H1 (cell line): ENCODE results near the gene RAD51B. TPM values are rescaled to one million over a fixed set of nuclear protein-coding genes. Genes with fewer than 3 reads are reported as not detected.

Source experiments
- CTCF ChIA-PET: fragments of 300-600 bp; sonication (Branson Sonifier 250); formaldehyde crosslinking; loops from one replicate; lab custom pipeline; 2021; ENCODE audit not compliant: partially characterized antibody; lab: Charles Lee
- POLR2A ChIA-PET: fragments of 300-600 bp; sonication (Branson Sonifier 250); formaldehyde crosslinking; loops from one replicate; lab custom pipeline; 2021; ENCODE audit warnings: inconsistent platforms; ENCODE audit not compliant: partially characterized antibody; lab: Charles Lee
- DNase-seq, 2 experiments: peaks; one replicate each; pipeline versions ENCODE4 v3.0.0 to v3.0.0-alpha.2; 2010 to 2022; ENCODE audit warnings: low spot score in 2 of 2, low read depth in 1 of 2, mixed read lengths in 1 of 2
- FAIRE-seq: peaks from 2 replicates; lab custom pipeline; 2011; peaks lifted over from hg19 to GRCh38; lab: Jason Lieb, UNC
- H2AFZ ChIP-seq: 2 replicates; pipeline ENCODE4 v1.8.1; 2012; ENCODE audit warnings: low read length, inconsistent platforms
- H2AK5ac ChIP-seq: 2 replicates; pipeline ENCODE4 v1.6.1; 2013; ENCODE audit warnings: low read depth, low read length
- H2BK120ac ChIP-seq: replicated peaks from 2 replicates; pipeline ENCODE3; 2013; ENCODE audit warnings: low read depth, low read length, inconsistent platforms
- H2BK12ac ChIP-seq: 2 replicates; pipeline ENCODE4 v1.6.1; 2013; ENCODE audit warnings: low read depth, low read length
- H2BK15ac ChIP-seq: 2 replicates; pipeline ENCODE4 v1.6.1; 2013; ENCODE audit warnings: low read length
- H2BK20ac ChIP-seq: 2 replicates; pipeline ENCODE4 v1.6.1; 2013; ENCODE audit warnings: low read length
- H2BK5ac ChIP-seq: 2 replicates; pipeline ENCODE4 v1.6.1; 2013; ENCODE audit warnings: low read depth, low read length
- H3K14ac ChIP-seq: 2 replicates; pipeline ENCODE4 v1.6.1; 2013; ENCODE audit warnings: inconsistent platforms; ENCODE audit not compliant: insufficient read length
- H3K18ac ChIP-seq: 2 replicates; pipeline ENCODE4 v1.6.1; 2013; ENCODE audit warnings: low read length; ENCODE audit errors: extremely low read depth
- H3K23ac ChIP-seq: 2 replicates; pipeline ENCODE4 v1.6.1; 2013; ENCODE audit warnings: inconsistent platforms; ENCODE audit not compliant: insufficient read length
- H3K23me2 ChIP-seq: 2 replicates; pipeline ENCODE4 v1.6.1; 2013; ENCODE audit warnings: low read depth, low read length
- H3K27ac ChIP-seq: 2 replicates; pipeline ENCODE4 v1.6.1; 2011; ENCODE audit warnings: low read depth, low read length, inconsistent platforms
- H3K27me3 ChIP-seq, 4 experiments: replicated peaks in 1 of 4; 1 replicate in 1 of 4; 2 replicates in 3 of 4; pipeline versions ENCODE4 v1.6.1 to v1.8.1; 2011 to 2013; ENCODE audit warnings: low read length in 3 of 4, mild to moderate bottlenecking in 3 of 4, inconsistent platforms in 2 of 4, mixed read lengths in 2 of 4, moderate library complexity in 1 of 4; ENCODE audit not compliant: control insufficient read depth in 3 of 4, insufficient read depth in 3 of 4; ENCODE audit errors: extremely low read depth in 1 of 4
- H3K36me3 ChIP-seq, 4 experiments: 2 replicates each; pipeline versions ENCODE4 v1.6.1 to v1.8.1; 2011 to 2013; ENCODE audit warnings: mild to moderate bottlenecking in 4 of 4, low read length in 3 of 4, moderate library complexity in 2 of 4, control low read depth in 1 of 4, inconsistent platforms in 1 of 4; ENCODE audit not compliant: insufficient read depth in 4 of 4, control insufficient read depth in 2 of 4
- H3K4ac ChIP-seq: replicated peaks from 2 replicates; pipeline ENCODE3; 2013; ENCODE audit warnings: low read length, low read depth, mixed read lengths, inconsistent platforms; ENCODE audit not compliant: insufficient read length
- H3K4me1 ChIP-seq, 4 experiments: replicated peaks in 1 of 4; 1 replicate in 1 of 4; 2 replicates in 3 of 4; pipeline versions ENCODE4 v1.6.1 to v1.8.1; 2011 to 2013; ENCODE audit warnings: low read length in 3 of 4, inconsistent platforms in 2 of 4, mixed read lengths in 1 of 4; ENCODE audit not compliant: insufficient read depth in 4 of 4, control insufficient read depth in 3 of 4
- H3K4me2 ChIP-seq, 2 experiments: 2 replicates each; pipeline versions ENCODE4 v1.6.1 to v1.8.1; 2011 to 2013; ENCODE audit warnings: low read depth in 2 of 2, low read length in 2 of 2, control low read depth in 1 of 2, inconsistent platforms in 1 of 2, mild to moderate bottlenecking in 1 of 2; ENCODE audit not compliant: insufficient read depth in 1 of 2
- H3K4me3 ChIP-seq, 4 experiments: fragments of 200-600, 300-600 bp in 1 of 4; sonication (generic), shearing (Covaris generic), sonication (Bioruptor Twin) in 1 of 4; 2 replicates each; pipeline versions ENCODE4 v1.5.1 to v1.8.1; 2011 to 2016; ENCODE audit warnings: low read length in 4 of 4, low read depth in 3 of 4, control low read depth in 2 of 4, inconsistent platforms in 2 of 4, mild to moderate bottlenecking in 2 of 4, mixed read lengths in 1 of 4, moderate library complexity in 1 of 4; ENCODE audit not compliant: insufficient read depth in 2 of 4; ENCODE audit errors: extremely low read depth in 1 of 4
- H3K56ac ChIP-seq: replicated peaks from 2 replicates; pipeline ENCODE3; 2013; ENCODE audit warnings: low read depth, mild to moderate bottlenecking, mixed read lengths, low read length, inconsistent platforms; ENCODE audit not compliant: insufficient read length
- H3K79me1 ChIP-seq: 2 replicates; pipeline ENCODE4 v1.6.1; 2013; ENCODE audit warnings: low read depth, low read length, control low read depth
- H3K79me2 ChIP-seq, 2 experiments: 2 replicates each; pipeline versions ENCODE4 v1.6.1 to v1.8.1; 2012 to 2013; ENCODE audit warnings: low read length in 2 of 2, mild to moderate bottlenecking in 2 of 2, inconsistent platforms in 1 of 2; ENCODE audit not compliant: insufficient read depth in 2 of 2, control insufficient read depth in 1 of 2
- H3K9ac ChIP-seq, 4 experiments: replicated peaks in 1 of 4; 1 replicate in 1 of 4; 2 replicates in 3 of 4; pipeline versions ENCODE4 v1.6.1 to v1.8.1; 2011 to 2013; ENCODE audit warnings: low read depth in 3 of 4, low read length in 3 of 4, control low read depth in 2 of 4, mild to moderate bottlenecking in 2 of 4, moderate library complexity in 2 of 4, inconsistent platforms in 1 of 4; ENCODE audit errors: extremely low read depth in 1 of 4
- H3K9me3 ChIP-seq, 2 experiments: 2 replicates each; pipeline versions ENCODE4 v1.6.1 to v1.8.1; 2012 to 2013; ENCODE audit warnings: mild to moderate bottlenecking in 2 of 2, moderate library complexity in 2 of 2, control low read depth in 1 of 2, inconsistent platforms in 1 of 2, low read depth in 1 of 2, low read length in 1 of 2, mixed read lengths in 1 of 2; ENCODE audit not compliant: insufficient read depth in 2 of 2
- H4K20me1 ChIP-seq, 2 experiments: replicated peaks in 1 of 2; 2 replicates each; pipeline versions ENCODE3 to v1.8.1; 2011 to 2013; ENCODE audit warnings: inconsistent platforms in 2 of 2, low read length in 2 of 2, mild to moderate bottlenecking in 1 of 2; ENCODE audit not compliant: insufficient read depth in 2 of 2, control insufficient read depth in 1 of 2
- H4K5ac ChIP-seq: 2 replicates; pipeline ENCODE4 v1.6.1; 2013; ENCODE audit warnings: low read length, low read depth, mixed read lengths, inconsistent platforms; ENCODE audit not compliant: insufficient read length
- H4K8ac ChIP-seq: 2 replicates; pipeline ENCODE4 v1.8.0; 2013; ENCODE audit warnings: mild to moderate bottlenecking, moderate library complexity, low read length, inconsistent platforms; ENCODE audit not compliant: insufficient read depth; ENCODE audit errors: extremely low read depth
- H4K91ac ChIP-seq: replicated peaks from 2 replicates; pipeline ENCODE3; 2013; ENCODE audit warnings: low read length, mixed read lengths, inconsistent platforms; ENCODE audit not compliant: insufficient read length
- WGBS, 2 experiments: shearing (Covaris generic) in 1 of 2; methylation state at CpG; one replicate each; pipeline versions ENCODE4 v1.1.6 to v1.1.7; 2013 to 2015; ENCODE audit warnings: low lambda C conversion rate in 2 of 2, mixed read lengths in 2 of 2, inconsistent platforms in 1 of 2, low coverage in 1 of 2, missing lambda C conversion rate in 1 of 2; ENCODE audit not compliant: insufficient replicate concordance in 2 of 2, insufficient coverage in 1 of 2, insufficient read length in 1 of 2; ENCODE audit errors: extremely low coverage in 1 of 2, missing lambda C conversion rate in 1 of 2; 5-methylcytosine and 5-hydroxymethylcytosine counted together
- polyA plus RNA-seq, 7 experiments: library from polyadenylated mRNA; depleted of rRNA in 3 of 7; stranded (reverse) in 5 of 7; unstranded in 2 of 7; fragments of >200 nt in 5 of 7; fragments of 200-250 nt in 2 of 7; gene quantifications; 1 replicate in 5 of 7; 2 replicates in 1 of 7; 4 replicates in 1 of 7; pipeline versions ENCODE4 v1.2.1 to v1.2.3, GENCODE V29; 2011 to 2013; ENCODE audit warnings: missing spikeins in 2 of 7, mixed read lengths in 2 of 7
- total RNA-seq: library from RNA; stranded (reverse); fragmentation: NEBNext Ultra II Directional; extraction: Animal tissue kit (Norgen Biotek cat#: 25700); gene quantifications from 2 replicates; pipeline ENCODE4 v1.2.1, GENCODE V29; 2021

RAD51B gene
- total and polyA plus RNA-seq, 2 of the 8 experiments (the other 6 are each of a cell fraction or from before 2014, with no cell fraction given): 3.9 to 14.9 TPM

DNA sequence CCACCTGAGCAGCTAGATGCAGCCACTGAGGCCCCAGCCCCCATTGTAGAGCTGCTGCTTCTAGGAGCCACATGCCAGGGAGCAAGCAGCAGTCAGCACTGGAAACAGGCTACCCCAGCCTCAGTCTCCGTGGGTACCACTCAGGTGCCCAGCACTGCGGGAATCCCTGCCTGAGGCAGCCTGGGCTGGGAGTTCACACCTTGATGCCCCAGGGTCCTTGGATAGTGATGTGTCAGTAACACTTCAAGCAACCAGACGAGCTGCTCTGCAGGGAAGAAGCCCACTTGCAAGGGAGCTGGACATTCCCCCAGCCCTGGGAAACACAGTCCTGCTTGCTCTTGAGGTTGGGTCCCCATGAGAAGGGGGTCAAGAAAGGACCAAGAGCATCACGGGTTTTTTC is 882.6 kb downstream of the RAD51B start:
- no peak overlapping the region; the same call in 1 of the 2 replicates for H3K18ac ChIP-seq
- H2BK12ac ChIP-seq: no peak overlapping the region
- H3K14ac ChIP-seq: no peak overlapping the region
- H3K27ac ChIP-seq: no peak overlapping the region
- no peak overlapping the region for H2BK20ac ChIP-seq
- H4K20me1 ChIP-seq: no peaks in the 10 kb centered on the region
- POLR2A ChIA-PET: interaction anchor here (3.0 kb wide), 1 partner anchor 91 kb away, joined by 11 read pairs; the partner anchor contains the start of gene ZFP36L1
- H3K4me2 ChIP-seq: no peak overlapping the region
- H2AK5ac ChIP-seq: 0 out of 2 replicates have a peak overlapping the region, but pooled peaks have one; percentile 75
- no peak overlapping the region for H3K9ac ChIP-seq
- no peak overlapping the region for H3K4me3 ChIP-seq
- H4K8ac ChIP-seq: no peak overlapping the region
- H2BK5ac ChIP-seq: no peak overlapping the region
- H3K4ac ChIP-seq: no peak overlapping the region
- H3K4me1 ChIP-seq: 0 out of 7 replicates have a peak, but pooled peaks cover 0 to 3% (median 1%) of the 10 kb centered on the region in 4 experiments
- no peaks in the 10 kb centered on the region for H3K23me2 ChIP-seq
- H3K9me3 ChIP-seq: no peaks in the 10 kb centered on the region
- H2AFZ ChIP-seq: no peak overlapping the region
- no peak overlapping the region for H3K56ac ChIP-seq
- no peaks in the 10 kb centered on the region for H3K79me2 ChIP-seq
- FAIRE-seq (no peak), DNase-seq (no peak)
- H4K91ac ChIP-seq: no peak overlapping the region
- H3K23ac ChIP-seq: no peak overlapping the region
- H3K27me3 ChIP-seq: no peaks in the 10 kb centered on the region
- no peaks in the 10 kb centered on the region for H3K36me3 ChIP-seq
- CTCF ChIA-PET: interaction anchor here (0.9 to 2.2 kb wide), 7 partner anchors 14 to 123 kb away, joined by 3 to 10 read pairs (median 3); no protein-coding TSS in a partner anchor
- H2BK120ac ChIP-seq: no peak overlapping the region
- peak overlapping the region; percentile 96; the same call in 1 of the 2 replicates for H2BK15ac ChIP-seq
- H4K5ac ChIP-seq: no peak overlapping the region
- 87% methylated on average over 4 of the region's 4 CpGs; no CpG with 5 or more reads in 1 of the 2 experiments for WGBS, 2 experiments
- no peaks in the 10 kb centered on the region for H3K79me1 ChIP-seq
